GM23338 (cell line): ENCODE data around the gene CACNA1B. TPM values are rescaled to one million over a fixed set of nuclear protein-coding genes. Genes with fewer than 3 reads are reported as not detected.

Experiments used
- ATAC-seq: fragments of 200-7000 bp; cut with Tn5 transposase; 3 replicates; pipeline ENCODE4 v1.9.1; 2020
- DNase-seq: peaks from one replicate; pipeline ENCODE4 v3.0.0-alpha.2; 2015; ENCODE audit warnings: low spot score
- H2AFZ ChIP-seq: fragments of 200-600 bp; sonication (generic); 2 replicates; pipeline ENCODE4 v1.8.0; 2016; ENCODE audit warnings: antibody characterized with exemption, mild to moderate bottlenecking, moderate library complexity
- H3F3A ChIP-seq: fragments of 200-600 bp; sonication (generic); replicated peaks from 2 replicates; pipeline ENCODE4 v1.8.0; 2017; ENCODE audit warnings: antibody characterized with exemption, mixed run types, low read depth
- H3K27ac ChIP-seq: fragments of 200-600 bp; sonication (generic); 2 replicates; pipeline ENCODE4 v1.6.1; 2016; ENCODE audit warnings: low read depth
- H3K27me3 ChIP-seq: fragments of 200-600 bp; sonication (generic); 2 replicates; pipeline ENCODE4 v1.8.0; 2016; ENCODE audit warnings: mild to moderate bottlenecking, mixed run types, moderate library complexity; ENCODE audit not compliant: insufficient read depth
- H3K36me3 ChIP-seq: fragments of 200-600 bp; sonication (generic); 2 replicates; pipeline ENCODE4 v1.8.0; 2016; ENCODE audit warnings: mild to moderate bottlenecking; ENCODE audit not compliant: insufficient read depth
- H3K4me1 ChIP-seq: fragments of 200-600 bp; sonication (generic); 2 replicates; pipeline ENCODE4 v1.8.0; 2016; ENCODE audit warnings: mild to moderate bottlenecking, moderate library complexity; ENCODE audit not compliant: insufficient read depth
- H3K4me2 ChIP-seq: fragments of 200-600 bp; sonication (generic); 2 replicates; pipeline ENCODE4 v1.7.1; 2017; ENCODE audit warnings: mixed run types
- H3K4me3 ChIP-seq: fragments of 200-600 bp; sonication (generic); 2 replicates; pipeline ENCODE4 v1.6.1; 2016; ENCODE audit warnings: mixed run types
- H3K79me2 ChIP-seq: fragments of 200-600 bp; sonication (generic); replicated peaks from 2 replicates; pipeline ENCODE4 v1.8.0; 2017; ENCODE audit warnings: mild to moderate bottlenecking; ENCODE audit not compliant: insufficient read depth
- H3K9me2 ChIP-seq: fragments of 200-600 bp; sonication (generic); 2 replicates; pipeline ENCODE4 v1.8.0; 2017; ENCODE audit not compliant: insufficient read depth
- H4K20me1 ChIP-seq: fragments of 200-600 bp; sonication (generic); replicated peaks from 2 replicates; pipeline ENCODE4 v1.8.0; 2017; ENCODE audit warnings: mild to moderate bottlenecking; ENCODE audit not compliant: insufficient read depth
- H3K27ac Mint-ChIP-seq: 2 replicates; pipeline ENCODE4 v1.8.0; 2020; ENCODE audit warnings: inconsistent platforms, mild to moderate bottlenecking, moderate library complexity, mixed read lengths
- H3K27me3 Mint-ChIP-seq: 3 replicates; pipeline ENCODE4 v1.8.0; 2022; ENCODE audit warnings: low read depth, mild to moderate bottlenecking, moderate library complexity, mixed read lengths, inconsistent platforms; ENCODE audit not compliant: insufficient read depth, poor library complexity
- H3K36me3 Mint-ChIP-seq: 3 replicates; pipeline ENCODE4 v1.8.0; 2021; ENCODE audit warnings: low read depth, mild to moderate bottlenecking, inconsistent platforms, moderate library complexity, mixed read lengths
- H3K4me1 Mint-ChIP-seq: 3 replicates; pipeline ENCODE4 v1.8.0; 2020; ENCODE audit warnings: mild to moderate bottlenecking, inconsistent platforms, mixed read lengths
- H3K4me3 Mint-ChIP-seq: 3 replicates; pipeline ENCODE4 v1.8.0; 2021; ENCODE audit warnings: moderate library complexity, mild to moderate bottlenecking, inconsistent platforms, mixed read lengths
- H3K9me3 Mint-ChIP-seq: 3 replicates; pipeline ENCODE4 v1.8.0; 2020; ENCODE audit warnings: moderate library complexity, mild to moderate bottlenecking, inconsistent platforms, mixed read lengths
- CREB1 ChIP-seq: fragments of 250-450 bp; sonication (Bioruptor Pico); IDR thresholded peaks from 2 replicates; pipeline ENCODE4 v1.5.0; 2020; ENCODE audit warnings: low read depth, mild to moderate bottlenecking, moderate library complexity
- EZH2 ChIP-seq: fragments of 200-600 bp; sonication (generic); IDR thresholded peaks from one replicate; pipeline ENCODE4 v1.8.0; 2017; ENCODE audit warnings: antibody characterized with exemption, mild to moderate bottlenecking, low read depth; ENCODE audit not compliant: unreplicated experiment
- EZH2phosphoT487 ChIP-seq: fragments of 200-600 bp; sonication (generic); IDR thresholded peaks from one replicate; pipeline ENCODE4 v1.8.1; 2018; ENCODE audit warnings: antibody characterized with exemption; ENCODE audit not compliant: unreplicated experiment
- POLR2AphosphoS5 ChIP-seq: IDR thresholded peaks from 2 replicates; pipeline ENCODE4 v1.6.1; 2016; ENCODE audit warnings: antibody characterized with exemption, low read depth
- STAT1 ChIP-seq: IDR thresholded peaks from one replicate; pipeline ENCODE4 v1.6.1; 2016; ENCODE audit warnings: antibody characterized with exemption; ENCODE audit not compliant: unreplicated experiment
- ZNF331 ChIP-seq: fragments of 250-450 bp; sonication (Bioruptor Pico); IDR thresholded peaks from 2 replicates; pipeline ENCODE4 v1.5.0; 2020; ENCODE audit warnings: low read depth, mild to moderate bottlenecking, moderate library complexity
- polyA plus RNA-seq: library from polyadenylated mRNA; unstranded; fragments of >200 nt; fragmentation: Nextera tagmentation; extraction: Ambion mirVana; gene quantifications from 2 replicates; pipeline ENCODE4 v1.2.1, GENCODE V29; 2016
- total RNA-seq: library from RNA; depleted of rRNA; stranded (reverse); fragments of >200 nt; shearing (Covaris generic); gene quantifications from 2 replicates; pipeline ENCODE4 v1.2.3, GENCODE V29; 2014
- TF ChIP-seq, protein P1 (sequence below): IDR thresholded peaks from one replicate; pipeline ENCODE4 v1.6.1; 2018; ENCODE audit warnings: antibody characterized with exemption; ENCODE audit not compliant: unreplicated experiment
- TF ChIP-seq, protein P2 (sequence below): fragments of 250-450 bp; sonication (Bioruptor Pico); IDR thresholded peaks from 2 replicates; pipeline ENCODE4 v1.5.0; 2020; ENCODE audit warnings: mild to moderate bottlenecking, moderate library complexity

CACNA1B gene
- total and polyA plus RNA-seq, 2 experiments from 2014 or later, result 1.1 to 10.4 TPM

DNA sequence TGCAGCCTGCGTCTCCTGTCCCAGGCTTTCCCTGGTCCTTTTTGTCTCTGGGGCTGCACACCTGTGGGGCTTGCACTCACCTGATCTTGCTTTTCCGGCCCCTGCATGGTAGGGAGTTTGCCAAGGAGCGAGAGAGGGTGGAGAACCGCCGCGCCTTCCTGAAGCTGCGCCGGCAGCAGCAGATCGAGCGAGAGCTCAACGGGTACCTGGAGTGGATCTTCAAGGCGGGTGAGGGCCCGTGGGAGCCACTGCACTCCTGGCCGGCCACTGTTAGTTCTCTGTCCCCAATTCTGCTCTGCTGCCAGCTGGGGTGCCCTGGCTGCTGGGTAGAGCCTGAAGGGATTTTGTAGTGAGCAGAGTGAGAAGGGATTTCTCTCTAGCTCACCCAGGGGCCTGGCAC is 78.0 kb downstream of the CACNA1B start:
- no peaks in the 10 kb centered on the region for H3K79me2 ChIP-seq
- H3K4me3 Mint-ChIP-seq, result no peak overlapping the region
- no peaks in the 10 kb centered on the region for H3K27me3 ChIP-seq
- no peak overlapping the region for H3K4me2 ChIP-seq
- no peaks in the 10 kb centered on the region for H3F3A ChIP-seq
- H3K27me3 Mint-ChIP-seq, result peaks cover 10% of the 10 kb centered on the region
- peaks cover 3% of the 10 kb centered on the region; the same call in 1 of the 3 replicates for H3K4me1 Mint-ChIP-seq
- 0 out of 2 replicates have a peak, but pooled peaks cover 3% of the 10 kb centered on the region for H3K36me3 ChIP-seq
- H3K27ac Mint-ChIP-seq, result no peak overlapping the region
- H3K4me3 ChIP-seq, result no peak overlapping the region
- ATAC-seq (no peak), DNase-seq (no peak)
- H3K9me3 Mint-ChIP-seq, result no peaks in the 10 kb centered on the region
- H3K9me2 ChIP-seq, result no peaks in the 10 kb centered on the region
- H2AFZ ChIP-seq, result no peak overlapping the region
- H3K4me1 ChIP-seq, result no peaks in the 10 kb centered on the region
- peaks cover 10% of the 10 kb centered on the region; the same call in 2 of the 3 replicates for H3K36me3 Mint-ChIP-seq
- TF ChIP-seq, protein P1, sequence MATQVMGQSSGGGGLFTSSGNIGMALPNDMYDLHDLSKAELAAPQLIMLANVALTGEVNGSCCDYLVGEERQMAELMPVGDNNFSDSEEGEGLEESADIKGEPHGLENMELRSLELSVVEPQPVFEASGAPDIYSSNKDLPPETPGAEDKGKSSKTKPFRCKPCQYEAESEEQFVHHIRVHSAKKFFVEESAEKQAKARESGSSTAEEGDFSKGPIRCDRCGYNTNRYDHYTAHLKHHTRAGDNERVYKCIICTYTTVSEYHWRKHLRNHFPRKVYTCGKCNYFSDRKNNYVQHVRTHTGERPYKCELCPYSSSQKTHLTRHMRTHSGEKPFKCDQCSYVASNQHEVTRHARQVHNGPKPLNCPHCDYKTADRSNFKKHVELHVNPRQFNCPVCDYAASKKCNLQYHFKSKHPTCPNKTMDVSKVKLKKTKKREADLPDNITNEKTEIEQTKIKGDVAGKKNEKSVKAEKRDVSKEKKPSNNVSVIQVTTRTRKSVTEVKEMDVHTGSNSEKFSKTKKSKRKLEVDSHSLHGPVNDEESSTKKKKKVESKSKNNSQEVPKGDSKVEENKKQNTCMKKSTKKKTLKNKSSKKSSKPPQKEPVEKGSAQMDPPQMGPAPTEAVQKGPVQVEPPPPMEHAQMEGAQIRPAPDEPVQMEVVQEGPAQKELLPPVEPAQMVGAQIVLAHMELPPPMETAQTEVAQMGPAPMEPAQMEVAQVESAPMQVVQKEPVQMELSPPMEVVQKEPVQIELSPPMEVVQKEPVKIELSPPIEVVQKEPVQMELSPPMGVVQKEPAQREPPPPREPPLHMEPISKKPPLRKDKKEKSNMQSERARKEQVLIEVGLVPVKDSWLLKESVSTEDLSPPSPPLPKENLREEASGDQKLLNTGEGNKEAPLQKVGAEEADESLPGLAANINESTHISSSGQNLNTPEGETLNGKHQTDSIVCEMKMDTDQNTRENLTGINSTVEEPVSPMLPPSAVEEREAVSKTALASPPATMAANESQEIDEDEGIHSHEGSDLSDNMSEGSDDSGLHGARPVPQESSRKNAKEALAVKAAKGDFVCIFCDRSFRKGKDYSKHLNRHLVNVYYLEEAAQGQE, result no peak
- no peak for TF ChIP-seq EZH2phosphoT487
- no peak for TF ChIP-seq ZNF331 (CRISPR knock-in tag)
- no peaks in the 10 kb centered on the region; the same call in 1 of the 2 replicates for H4K20me1 ChIP-seq
- H3K27ac ChIP-seq, result no peak overlapping the region

DNA sequence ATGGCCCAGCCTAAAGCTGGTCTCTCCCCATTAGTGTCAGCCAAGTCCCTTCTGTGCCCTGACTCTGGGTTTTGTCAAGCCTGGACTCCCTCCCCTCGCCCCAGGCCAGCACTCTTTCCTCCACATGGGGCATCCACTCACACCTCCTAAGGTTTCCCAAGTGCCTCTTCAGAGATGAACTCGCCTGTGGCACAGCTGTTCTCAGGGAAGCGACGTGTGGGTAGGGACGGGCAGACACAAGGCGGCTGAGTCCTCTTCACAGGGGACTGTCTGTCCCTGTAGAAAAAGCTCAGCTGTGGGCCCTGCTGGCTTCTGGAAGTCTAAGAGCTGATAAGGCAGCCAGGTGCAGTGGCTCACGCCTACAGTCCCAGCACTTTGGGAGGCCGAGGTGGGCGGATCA is 78.5 kb downstream of the CACNA1B start:
- H3K27ac ChIP-seq, result no peak overlapping the region
- no peaks in the 10 kb centered on the region for H3K9me3 Mint-ChIP-seq
- no peaks in the 10 kb centered on the region for H3K27me3 ChIP-seq
- no peak for ATAC-seq
- H3K36me3 ChIP-seq, result 0 out of 2 replicates have a peak, but pooled peaks cover 3% of the 10 kb centered on the region
- no peak overlapping the region for H3K27ac Mint-ChIP-seq
- no peak overlapping the region for H3K4me2 ChIP-seq
- DNase-seq, result no peak
- H3K4me3 ChIP-seq, result no peak overlapping the region
- H3K4me3 Mint-ChIP-seq, result no peak overlapping the region
- no peaks in the 10 kb centered on the region for H3F3A ChIP-seq
- peaks cover 7% of the 10 kb centered on the region; the same call in 1 of the 3 replicates for H3K36me3 Mint-ChIP-seq
- 0 out of 3 replicates have a peak, but pooled peaks cover 3% of the 10 kb centered on the region for H3K4me1 Mint-ChIP-seq
- no peaks in the 10 kb centered on the region for H3K79me2 ChIP-seq
- H4K20me1 ChIP-seq, result no peaks in the 10 kb centered on the region; the same call in 1 of the 2 replicates
- H3K4me1 ChIP-seq, result no peaks in the 10 kb centered on the region
- H3K27me3 Mint-ChIP-seq, result peaks cover 10% of the 10 kb centered on the region
- H3K9me2 ChIP-seq, result no peaks in the 10 kb centered on the region
- no peak overlapping the region for H2AFZ ChIP-seq
- TF ChIP-seq POLR2AphosphoS5 (no peak), EZH2 (no peak), ZNF331 (CRISPR knock-in tag) (no peak), CREB1 (CRISPR knock-in tag) (no peak), STAT1 (no peak)
- TF ChIP-seq, protein P2, sequence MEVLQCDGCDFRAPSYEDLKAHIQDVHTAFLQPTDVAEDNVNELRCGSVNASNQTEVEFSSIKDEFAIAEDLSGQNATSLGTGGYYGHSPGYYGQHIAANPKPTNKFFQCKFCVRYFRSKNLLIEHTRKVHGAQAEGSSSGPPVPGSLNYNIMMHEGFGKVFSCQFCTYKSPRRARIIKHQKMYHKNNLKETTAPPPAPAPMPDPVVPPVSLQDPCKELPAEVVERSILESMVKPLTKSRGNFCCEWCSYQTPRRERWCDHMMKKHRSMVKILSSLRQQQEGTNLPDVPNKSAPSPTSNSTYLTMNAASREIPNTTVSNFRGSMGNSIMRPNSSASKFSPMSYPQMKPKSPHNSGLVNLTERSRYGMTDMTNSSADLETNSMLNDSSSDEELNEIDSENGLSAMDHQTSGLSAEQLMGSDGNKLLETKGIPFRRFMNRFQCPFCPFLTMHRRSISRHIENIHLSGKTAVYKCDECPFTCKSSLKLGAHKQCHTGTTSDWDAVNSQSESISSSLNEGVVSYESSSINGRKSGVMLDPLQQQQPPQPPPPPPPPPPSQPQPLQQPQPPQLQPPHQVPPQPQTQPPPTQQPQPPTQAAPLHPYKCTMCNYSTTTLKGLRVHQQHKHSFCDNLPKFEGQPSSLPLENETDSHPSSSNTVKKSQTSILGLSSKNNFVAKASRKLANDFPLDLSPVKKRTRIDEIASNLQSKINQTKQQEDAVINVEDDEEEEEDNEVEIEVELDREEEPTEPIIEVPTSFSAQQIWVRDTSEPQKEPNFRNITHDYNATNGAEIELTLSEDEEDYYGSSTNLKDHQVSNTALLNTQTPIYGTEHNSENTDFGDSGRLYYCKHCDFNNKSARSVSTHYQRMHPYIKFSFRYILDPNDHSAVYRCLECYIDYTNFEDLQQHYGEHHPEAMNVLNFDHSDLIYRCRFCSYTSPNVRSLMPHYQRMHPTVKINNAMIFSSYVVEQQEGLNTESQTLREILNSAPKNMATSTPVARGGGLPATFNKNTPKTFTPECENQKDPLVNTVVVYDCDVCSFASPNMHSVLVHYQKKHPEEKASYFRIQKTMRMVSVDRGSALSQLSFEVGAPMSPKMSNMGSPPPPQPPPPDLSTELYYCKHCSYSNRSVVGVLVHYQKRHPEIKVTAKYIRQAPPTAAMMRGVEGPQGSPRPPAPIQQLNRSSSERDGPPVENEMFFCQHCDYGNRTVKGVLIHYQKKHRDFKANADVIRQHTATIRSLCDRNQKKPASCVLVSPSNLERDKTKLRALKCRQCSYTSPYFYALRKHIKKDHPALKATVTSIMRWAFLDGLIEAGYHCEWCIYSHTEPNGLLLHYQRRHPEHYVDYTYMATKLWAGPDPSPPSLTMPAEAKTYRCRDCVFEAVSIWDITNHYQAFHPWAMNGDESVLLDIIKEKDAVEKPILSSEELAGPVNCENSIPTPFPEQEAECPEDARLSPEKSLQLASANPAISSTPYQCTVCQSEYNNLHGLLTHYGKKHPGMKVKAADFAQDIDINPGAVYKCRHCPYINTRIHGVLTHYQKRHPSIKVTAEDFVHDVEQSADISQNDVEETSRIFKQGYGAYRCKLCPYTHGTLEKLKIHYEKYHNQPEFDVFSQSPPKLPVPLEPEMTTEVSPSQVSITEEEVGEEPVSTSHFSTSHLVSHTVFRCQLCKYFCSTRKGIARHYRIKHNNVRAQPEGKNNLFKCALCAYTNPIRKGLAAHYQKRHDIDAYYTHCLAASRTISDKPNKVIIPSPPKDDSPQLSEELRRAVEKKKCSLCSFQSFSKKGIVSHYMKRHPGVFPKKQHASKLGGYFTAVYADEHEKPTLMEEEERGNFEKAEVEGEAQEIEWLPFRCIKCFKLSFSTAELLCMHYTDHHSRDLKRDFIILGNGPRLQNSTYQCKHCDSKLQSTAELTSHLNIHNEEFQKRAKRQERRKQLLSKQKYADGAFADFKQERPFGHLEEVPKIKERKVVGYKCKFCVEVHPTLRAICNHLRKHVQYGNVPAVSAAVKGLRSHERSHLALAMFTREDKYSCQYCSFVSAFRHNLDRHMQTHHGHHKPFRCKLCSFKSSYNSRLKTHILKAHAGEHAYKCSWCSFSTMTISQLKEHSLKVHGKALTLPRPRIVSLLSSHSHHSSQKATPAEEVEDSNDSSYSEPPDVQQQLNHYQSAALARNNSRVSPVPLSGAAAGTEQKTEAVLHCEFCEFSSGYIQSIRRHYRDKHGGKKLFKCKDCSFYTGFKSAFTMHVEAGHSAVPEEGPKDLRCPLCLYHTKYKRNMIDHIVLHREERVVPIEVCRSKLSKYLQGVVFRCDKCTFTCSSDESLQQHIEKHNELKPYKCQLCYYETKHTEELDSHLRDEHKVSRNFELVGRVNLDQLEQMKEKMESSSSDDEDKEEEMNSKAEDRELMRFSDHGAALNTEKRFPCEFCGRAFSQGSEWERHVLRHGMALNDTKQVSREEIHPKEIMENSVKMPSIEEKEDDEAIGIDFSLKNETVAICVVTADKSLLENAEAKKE, result no peak
- TF ChIP-seq, protein P1, result no peak
